KG1 (cell line): Measurements from ENCODE around the gene HORMAD1.
"Not testable (repeated sequence)": the region's sequence is repeated elsewhere in the genome, so short reads cannot be mapped to it uniquely, and the experiment has no call there.

Experiments used
- DNase-seq: peaks from one replicate; lab custom pipeline; 2025; lab: John Stamatoyannopoulos, UW

HORMAD1 gene

GRCh38 chr1:150720703-150721102 lies at the start of gene HORMAD1:
TSS of gene HORMAD1 (minus strand) at chr1:150720895. CDS start at chr1:150719505, 1,390 bp downstream.
- DNase-seq = no peak

GRCh38 chr1:150767704-150768103 lies 47.0 kb upstream of the HORMAD1 start:
- DNase-seq = not testable (repeated sequence)

GRCh38 chr1:150765977-150766301 lies 45.2 kb upstream of the HORMAD1 start:
- not testable (repeated sequence) for DNase-seq

- peak; percentile 63 for DNase-seq
Measured at GRCh38 chr1:150765296-150765976, 44.7 kb upstream of the HORMAD1 start, which contains the start of gene CTSS. TSS of gene CTSS (minus strand) at chr1:150765778. CDS start at chr1:150764763, 1,015 bp downstream.

GRCh38 chr1:150764617-150765101 lies 44.0 kb upstream of the HORMAD1 start:
- DNase-seq = no peak

GRCh38 chr1:150763018-150763417 lies 42.3 kb upstream of the HORMAD1 start:
- DNase-seq = no peak

GRCh38 chr1:150762552-150762951 lies 41.9 kb upstream of the HORMAD1 start:
- no peak for DNase-seq

GRCh38 chr1:150761801-150762200 lies 41.1 kb upstream of the HORMAD1 start:
- no peak for DNase-seq

- DNase-seq = no peak
Measured at GRCh38 chr1:150760013-150760412, 39.3 kb upstream of the HORMAD1 start.

- DNase-seq = no peak
Measured at GRCh38 chr1:150753416-150753815, 32.7 kb upstream of the HORMAD1 start.

- DNase-seq = no peak
Measured at GRCh38 chr1:150751443-150751842, 30.7 kb upstream of the HORMAD1 start.

GRCh38 chr1:150749720-150750311 lies 29.1 kb upstream of the HORMAD1 start:
- no peak for DNase-seq

- DNase-seq = no peak
Measured at GRCh38 chr1:150748878-150749719, 28.4 kb upstream of the HORMAD1 start.

- no peak for DNase-seq
Measured at GRCh38 chr1:150730130-150730721, 9.5 kb upstream of the HORMAD1 start.

- DNase-seq = no peak
Measured at GRCh38 chr1:150724336-150724735, 3.6 kb upstream of the HORMAD1 start.

GRCh38 chr1:150720098-150720497 lies 597 bp downstream of the HORMAD1 start:
- no peak for DNase-seq

GRCh38 chr1:150718225-150718891 lies 2.3 kb downstream of the HORMAD1 start:
- no peak for DNase-seq

- not testable (repeated sequence) for DNase-seq
Measured at GRCh38 chr1:150709031-150709430, 11.7 kb downstream of the HORMAD1 start.

- no peak for DNase-seq
Measured at GRCh38 chr1:150708595-150708994, 12.1 kb downstream of the HORMAD1 start.

GRCh38 chr1:150706091-150706490 lies 14.6 kb downstream of the HORMAD1 start:
- no peak for DNase-seq

GRCh38 chr1:150703427-150703826 lies 17.3 kb downstream of the HORMAD1 start:
- DNase-seq = no peak
